T-helper 2 cell treated with Interferon-gamma antibody and Interleukin-4, amounts not matched to agents 5 μg/mL and 100 μg/mL, for 36 hours (primary cell): Measurements from ENCODE around the gene KRT14.
"Not testable (repeated sequence)": the region's sequence is repeated elsewhere in the genome, so short reads cannot be mapped to it uniquely, and the experiment has no call there.

ENCODE experiments used
- DNase-seq: peaks from one replicate; pipeline ENCODE4 v3.0.0; 2021; ENCODE audit warnings: low spot score
- H3K27ac Mint-ChIP-seq: one replicate; pipeline ENCODE4 v1.8.0; 2021; ENCODE audit warnings: mild to moderate bottlenecking, mixed read lengths
- H3K27me3 Mint-ChIP-seq: one replicate; pipeline ENCODE4 v1.8.0; 2021; ENCODE audit warnings: low read depth, mixed read lengths
- H3K36me3 Mint-ChIP-seq: one replicate; pipeline ENCODE4 v1.8.0; 2021; ENCODE audit warnings: low read depth, mixed read lengths
- H3K4me1 Mint-ChIP-seq: one replicate; pipeline ENCODE4 v1.8.0; 2021; ENCODE audit warnings: low read depth, mixed read lengths
- H3K4me3 Mint-ChIP-seq: one replicate; pipeline ENCODE4 v1.8.0; 2022; ENCODE audit warnings: mild to moderate bottlenecking, moderate library complexity, mixed read lengths
- H3K9me3 Mint-ChIP-seq: one replicate; pipeline ENCODE4 v1.8.0; 2021; ENCODE audit warnings: mixed read lengths

The KRT14 gene

GRCh38 chr17:41600318-41600717 is 13.6 kb upstream of the KRT14 start:
- no peak for DNase-seq
- H3K27me3 Mint-ChIP-seq: peaks cover 15% of the 10 kb centered on the region
- H3K36me3 Mint-ChIP-seq: no peaks in the 10 kb centered on the region
- no peaks in the 10 kb centered on the region for H3K9me3 Mint-ChIP-seq
- H3K27ac Mint-ChIP-seq: no peak overlapping the region
- H3K4me1 Mint-ChIP-seq: no peaks in the 10 kb centered on the region
- no peak overlapping the region for H3K4me3 Mint-ChIP-seq

GRCh38 chr17:41599680-41600079 is 13.0 kb upstream of the KRT14 start:
- no peak for DNase-seq
- Mint-ChIP-seq H3K36me3 (no peaks in the 10 kb centered on the region), H3K4me1 (no peaks in the 10 kb centered on the region), H3K27ac (no peak overlapping the region), H3K27me3 (peaks cover 16% of the 10 kb centered on the region), H3K4me3 (no peak overlapping the region), H3K9me3 (no peaks in the 10 kb centered on the region)

- DNase-seq: no peak
- no peak overlapping the region for H3K4me3 Mint-ChIP-seq
- no peaks in the 10 kb centered on the region for H3K4me1 Mint-ChIP-seq
- no peaks in the 10 kb centered on the region for H3K9me3 Mint-ChIP-seq
- H3K36me3 Mint-ChIP-seq: no peaks in the 10 kb centered on the region
- no peak overlapping the region for H3K27ac Mint-ChIP-seq
- peaks cover 5% of the 10 kb centered on the region for H3K27me3 Mint-ChIP-seq
These were observed 8.9 kb upstream of the KRT14 start for GRCh38 chr17:41595585-41595984.

- Mint-ChIP-seq H3K36me3 (no peaks in the 10 kb centered on the region), H3K27ac (no peak overlapping the region)
These were observed 7.7 kb upstream of the KRT14 start for GRCh38 chr17:41594363-41594915.

GRCh38 chr17:41593306-41593981 is 6.7 kb upstream of the KRT14 start:
- Mint-ChIP-seq H3K4me3 (no peak overlapping the region), H3K9me3 (no peaks in the 10 kb centered on the region), H3K36me3 (no peaks in the 10 kb centered on the region), H3K27me3 (peaks cover 5% of the 10 kb centered on the region), H3K27ac (no peak overlapping the region), H3K4me1 (no peaks in the 10 kb centered on the region)
- no peak for DNase-seq

More at GRCh38 chr17:41594363-41594915, 7.7 kb upstream of the KRT14 start:
- Mint-ChIP-seq H3K4me1 (no peaks in the 10 kb centered on the region), H3K9me3 (no peaks in the 10 kb centered on the region), H3K27me3 (peaks cover 5% of the 10 kb centered on the region), H3K4me3 (no peak overlapping the region)
- DNase-seq: no peak

- H3K4me3 Mint-ChIP-seq: no peak overlapping the region
- H3K27ac Mint-ChIP-seq: no peak overlapping the region
- DNase-seq: no peak
- H3K27me3 Mint-ChIP-seq: peaks cover 5% of the 10 kb centered on the region
- H3K9me3 Mint-ChIP-seq: no peaks in the 10 kb centered on the region
- H3K4me1 Mint-ChIP-seq: no peaks in the 10 kb centered on the region
- no peaks in the 10 kb centered on the region for H3K36me3 Mint-ChIP-seq
These were observed 6.1 kb upstream of the KRT14 start for GRCh38 chr17:41592601-41593305.

GRCh38 chr17:41589301-41589700 is 2.6 kb upstream of the KRT14 start:
- Mint-ChIP-seq H3K9me3 (no peaks in the 10 kb centered on the region), H3K27me3 (peaks cover 2% of the 10 kb centered on the region), H3K27ac (no peak overlapping the region), H3K4me3 (no peak overlapping the region), H3K4me1 (no peaks in the 10 kb centered on the region), H3K36me3 (no peaks in the 10 kb centered on the region)
- DNase-seq: no peak

GRCh38 chr17:41588126-41588810 is 1.6 kb upstream of the KRT14 start:
- Mint-ChIP-seq H3K4me1 (no peaks in the 10 kb centered on the region), H3K36me3 (no peaks in the 10 kb centered on the region), H3K4me3 (no peak overlapping the region), H3K27ac (no peak overlapping the region), H3K27me3 (peaks cover 2% of the 10 kb centered on the region), H3K9me3 (no peaks in the 10 kb centered on the region)
- no peak for DNase-seq

- H3K27me3 Mint-ChIP-seq: peaks cover 3% of the 10 kb centered on the region
- no peaks in the 10 kb centered on the region for H3K36me3 Mint-ChIP-seq
- H3K4me1 Mint-ChIP-seq: no peaks in the 10 kb centered on the region
- H3K9me3 Mint-ChIP-seq: no peaks in the 10 kb centered on the region
- no peak overlapping the region for H3K27ac Mint-ChIP-seq
- no peak for DNase-seq
- no peak overlapping the region for H3K4me3 Mint-ChIP-seq
These were observed 1.2 kb downstream of the KRT14 start for GRCh38 chr17:41585301-41586056.

GRCh38 chr17:41584331-41584927 is 2.3 kb downstream of the KRT14 start:
- H3K36me3 Mint-ChIP-seq, H3K9me3 Mint-ChIP-seq, H3K27ac Mint-ChIP-seq, H3K27me3 Mint-ChIP-seq, H3K4me1 Mint-ChIP-seq, H3K4me3 Mint-ChIP-seq, DNase-seq: not testable (repeated sequence)

GRCh38 chr17:41583137-41584127 is 3.3 kb downstream of the KRT14 start:
- no peak overlapping the region for H3K4me3 Mint-ChIP-seq
- H3K36me3 Mint-ChIP-seq: no peaks in the 10 kb centered on the region
- peaks cover 7% of the 10 kb centered on the region for H3K27me3 Mint-ChIP-seq
- H3K9me3 Mint-ChIP-seq: no peaks in the 10 kb centered on the region
- no peak overlapping the region for H3K27ac Mint-ChIP-seq
- H3K4me1 Mint-ChIP-seq: no peaks in the 10 kb centered on the region
- DNase-seq: no peak

GRCh38 chr17:41582061-41582968 is 4.4 kb downstream of the KRT14 start:
- not testable (repeated sequence) for H3K4me3 Mint-ChIP-seq, H3K4me1 Mint-ChIP-seq, H3K36me3 Mint-ChIP-seq, DNase-seq, H3K9me3 Mint-ChIP-seq, H3K27me3 Mint-ChIP-seq, H3K27ac Mint-ChIP-seq
